Mucosa of descending colon (tissue), 3 donors: ENCODE data around the gene TCEAL1. TPM values are rescaled to one million over a fixed set of nuclear protein-coding genes. Genes with fewer than 3 reads are reported as not detected.
"Not testable (repeated sequence)": the region's sequence is repeated elsewhere in the genome, so short reads cannot be mapped to it uniquely, and the experiment has no call there.

ENCODE experiments used
- ATAC-seq: fragments of 200-7000 bp; cut with Tn5 transposase; one replicate; pipeline ENCODE4 v1.9.1; 2020; ENCODE audit warnings: mild to moderate bottlenecking, moderate library complexity
- DNase-seq, 3 donors: peaks; one replicate each; pipeline ENCODE4 v3.0.0-alpha.2; 2020
- H3K36me3 ChIP-seq: fragments of 200-600 bp; one replicate; pipeline ENCODE4 v1.8.0; 2021; ENCODE audit warnings: low read depth, mild to moderate bottlenecking
- H3K4me1 ChIP-seq: fragments of 200-600 bp; one replicate; pipeline ENCODE4 v1.8.0; 2021; ENCODE audit warnings: low read depth, mild to moderate bottlenecking
- H3K4me3 ChIP-seq: fragments of 200-600 bp; one replicate; pipeline ENCODE4 v1.8.0; 2021; ENCODE audit warnings: mild to moderate bottlenecking
- H3K9me3 ChIP-seq: fragments of 200-600 bp; one replicate; pipeline ENCODE4 v1.8.0; 2021; ENCODE audit warnings: mild to moderate bottlenecking
- intact Hi-C, 2 donors: fragments of 100-400 bp; cut with DNase I in 1 of 2; cut with micrococcal nuclease in 1 of 2; formaldehyde crosslinking; loops; one replicate each; pipeline versions ENCODE4 v1.11.0 to v1.11.1; 2022; cut with DNase I, micrococcal nuclease
- total RNA-seq, 3 donors: library from RNA; stranded (reverse); fragmentation: NEBNext Ultra II Directional in 2 of 3; extraction: Animal tissue kit (Norgen Biotek cat#: 25700) in 2 of 3; gene quantifications; one replicate each; pipeline versions ENCODE4 v1.2.1 to v1.2.4, GENCODE V29; 2021 to 2023
- TF ChIP-seq, protein P1 (sequence below): fragments of 200-600 bp; IDR thresholded peaks from one replicate; pipeline ENCODE4 v1.8.0; 2022; ENCODE audit warnings: antibody characterized with exemption, mild to moderate bottlenecking
- donor health status: DM: no; HTN: no; CAD: no; lungs with moderate emphysema.
- donor health status: DM: no; HTN: no; CAD: no.
- donor health status: DM: no; HTN: yes; CAD: no.

TCEAL1 gene
- total RNA-seq, 3 donors from 2014 or later, result 7.2 to 44.0 (median 19.3) TPM

DNA sequence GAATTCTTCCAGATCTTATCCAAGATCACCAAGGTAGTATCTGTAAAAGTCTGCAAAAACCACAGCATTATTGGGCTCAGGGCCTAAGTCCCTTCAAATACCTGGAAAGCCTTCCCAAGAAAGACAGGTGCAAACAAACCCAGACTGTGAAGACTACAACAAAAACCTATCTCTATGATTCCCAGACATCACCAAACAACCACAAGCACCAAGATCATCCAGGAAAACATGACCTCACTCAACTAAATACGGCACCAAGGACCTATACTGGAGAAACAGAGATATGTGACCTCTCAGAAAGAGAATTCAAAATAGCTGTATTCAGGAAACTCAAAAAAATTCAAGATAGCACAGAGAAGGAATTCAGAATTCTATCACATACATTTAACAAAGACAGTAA, 15.3 kb downstream of the TCEAL1 start:
- Histone ChIP-seq H3K4me3 (no peak overlapping the region), H3K4me1 (no peaks in the 10 kb centered on the region), H3K9me3 (no peaks in the 10 kb centered on the region), H3K36me3 (no peaks in the 10 kb centered on the region)
- intact Hi-C loops, result no loop called here
- no peak for ATAC-seq
- DNase-seq, result no peak
- TF ChIP-seq, protein P1, sequence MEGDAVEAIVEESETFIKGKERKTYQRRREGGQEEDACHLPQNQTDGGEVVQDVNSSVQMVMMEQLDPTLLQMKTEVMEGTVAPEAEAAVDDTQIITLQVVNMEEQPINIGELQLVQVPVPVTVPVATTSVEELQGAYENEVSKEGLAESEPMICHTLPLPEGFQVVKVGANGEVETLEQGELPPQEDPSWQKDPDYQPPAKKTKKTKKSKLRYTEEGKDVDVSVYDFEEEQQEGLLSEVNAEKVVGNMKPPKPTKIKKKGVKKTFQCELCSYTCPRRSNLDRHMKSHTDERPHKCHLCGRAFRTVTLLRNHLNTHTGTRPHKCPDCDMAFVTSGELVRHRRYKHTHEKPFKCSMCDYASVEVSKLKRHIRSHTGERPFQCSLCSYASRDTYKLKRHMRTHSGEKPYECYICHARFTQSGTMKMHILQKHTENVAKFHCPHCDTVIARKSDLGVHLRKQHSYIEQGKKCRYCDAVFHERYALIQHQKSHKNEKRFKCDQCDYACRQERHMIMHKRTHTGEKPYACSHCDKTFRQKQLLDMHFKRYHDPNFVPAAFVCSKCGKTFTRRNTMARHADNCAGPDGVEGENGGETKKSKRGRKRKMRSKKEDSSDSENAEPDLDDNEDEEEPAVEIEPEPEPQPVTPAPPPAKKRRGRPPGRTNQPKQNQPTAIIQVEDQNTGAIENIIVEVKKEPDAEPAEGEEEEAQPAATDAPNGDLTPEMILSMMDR, result no peak

DNA sequence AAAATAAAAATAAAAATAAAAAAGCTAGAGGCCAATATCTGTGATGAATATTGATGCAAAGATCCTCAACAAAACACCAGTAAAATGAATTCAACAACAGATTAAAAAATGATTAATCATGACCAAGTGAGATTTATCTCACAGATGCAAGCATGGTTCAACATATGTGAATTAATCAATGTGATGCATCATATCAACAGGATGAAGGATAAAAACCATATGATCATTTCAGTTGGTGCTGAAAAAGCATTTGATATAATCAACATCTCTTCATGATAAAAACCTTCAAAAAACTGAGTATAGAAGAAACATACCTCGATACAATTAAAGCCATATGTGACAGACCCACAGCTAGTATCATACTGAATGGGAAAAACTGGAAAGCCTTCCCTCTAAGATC, 18.9 kb downstream of the TCEAL1 start:
- no peak for DNase-seq
- Histone ChIP-seq H3K36me3 (no peaks in the 10 kb centered on the region), H3K4me3 (no peak overlapping the region), H3K4me1 (no peaks in the 10 kb centered on the region), H3K9me3 (no peaks in the 10 kb centered on the region)
- intact Hi-C loops, result no loop called here
- TF ChIP-seq, protein P1, result no peak
- ATAC-seq, result no peak

DNA sequence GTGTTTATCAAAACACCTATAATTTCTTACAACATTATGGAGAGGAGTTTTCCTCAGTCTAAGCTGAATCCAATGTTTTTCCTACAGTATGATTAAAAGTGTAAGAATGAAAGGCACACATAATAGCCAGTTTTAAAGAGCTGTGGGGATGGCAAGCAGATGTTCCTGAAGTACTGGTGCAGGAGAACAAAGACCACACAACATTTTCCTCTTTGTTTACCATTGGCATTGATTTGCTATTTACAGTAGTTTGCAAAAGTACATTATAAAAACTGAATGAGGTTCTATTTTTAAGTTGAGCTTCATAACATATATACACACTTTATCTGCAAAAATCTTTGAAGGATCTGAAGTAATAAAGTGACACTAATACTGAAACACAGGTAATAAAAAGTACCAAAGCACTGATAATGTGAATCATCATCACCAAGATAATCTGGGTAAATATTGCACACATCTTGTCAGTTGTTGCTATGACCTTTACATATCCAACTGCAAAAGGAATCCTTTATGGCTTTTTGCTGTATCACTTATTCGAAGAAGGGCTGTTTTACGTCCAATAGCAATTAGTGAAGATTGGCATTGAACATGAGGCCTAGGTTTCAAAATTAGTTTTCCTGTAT, 22.5 kb downstream of the TCEAL1 start:
- ATAC-seq (no peak), DNase-seq (no peak)
- no peak overlapping the region for H3K4me3 ChIP-seq
- no peaks in the 10 kb centered on the region for H3K4me1 ChIP-seq
- intact Hi-C loops, result no loop called here
- H3K9me3 ChIP-seq, result no peaks in the 10 kb centered on the region
- TF ChIP-seq, protein P1, result no peak
- no peaks in the 10 kb centered on the region for H3K36me3 ChIP-seq

DNA sequence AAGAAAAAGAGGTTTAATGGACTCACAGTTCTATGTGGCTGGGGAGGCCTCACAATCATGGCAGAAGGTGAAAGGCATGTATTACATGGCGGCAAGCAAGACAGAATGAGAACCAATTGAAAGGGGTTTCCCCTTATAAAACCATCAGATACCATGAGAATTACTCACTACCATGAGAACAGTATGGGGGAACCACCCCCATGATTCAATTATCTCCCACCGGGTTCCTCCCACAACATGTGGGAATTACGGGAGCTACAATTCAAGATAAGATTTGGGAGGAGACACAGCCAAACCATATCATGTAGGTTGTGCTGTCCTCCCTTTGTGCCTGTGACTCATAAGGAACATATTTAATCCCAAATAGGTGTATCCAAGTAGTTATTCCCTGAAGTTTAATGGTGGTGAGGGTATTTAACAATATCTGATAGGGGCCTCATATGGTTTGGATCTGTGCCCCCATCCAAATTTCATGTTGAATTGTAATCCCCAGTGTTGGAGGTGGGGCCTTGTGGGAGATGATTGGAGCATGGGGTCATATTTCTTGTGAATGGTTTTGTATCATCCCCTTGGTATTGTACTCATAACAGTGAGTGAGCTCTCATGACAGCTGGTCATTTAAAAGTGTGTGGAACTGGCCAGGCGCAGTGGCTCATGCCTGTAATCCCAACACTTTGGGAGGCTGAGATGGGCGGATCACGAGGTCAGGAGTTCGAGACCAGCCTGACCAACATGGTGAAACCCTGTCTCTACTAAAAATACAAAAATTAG, 26.6 kb downstream of the TCEAL1 start:
- DNase-seq, H3K36me3 ChIP-seq, H3K4me1 ChIP-seq, H3K4me3 ChIP-seq, H3K9me3 ChIP-seq, intact Hi-C loops, ATAC-seq: not testable (repeated sequence)

DNA sequence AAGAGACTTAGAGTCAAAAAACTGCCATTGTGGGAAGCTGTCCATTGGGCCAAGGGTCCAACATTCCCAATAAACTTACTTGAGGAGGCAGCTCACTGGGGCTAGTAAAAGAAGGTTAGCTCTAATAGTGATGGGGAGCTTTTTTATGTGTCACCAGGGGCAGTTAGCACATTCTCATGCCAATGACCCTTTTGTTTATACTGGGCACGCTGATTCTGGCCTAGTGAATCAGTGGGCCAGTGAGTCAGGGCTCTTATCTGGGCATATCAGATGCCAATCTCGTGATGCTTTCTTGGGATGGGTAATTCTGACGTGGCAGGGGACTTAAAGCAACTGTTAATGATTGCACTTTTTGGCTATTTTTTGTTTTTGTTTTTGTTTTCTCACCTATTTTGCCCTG, 27.8 kb downstream of the TCEAL1 start:
- intact Hi-C loops, result no loop called here
- no peaks in the 10 kb centered on the region for H3K9me3 ChIP-seq
- no peak overlapping the region for H3K4me3 ChIP-seq
- DNase-seq, result no peak
- H3K4me1 ChIP-seq, result no peaks in the 10 kb centered on the region
- no peak for ATAC-seq
- TF ChIP-seq, protein P1, result no peak
- H3K36me3 ChIP-seq, result no peaks in the 10 kb centered on the region

DNA sequence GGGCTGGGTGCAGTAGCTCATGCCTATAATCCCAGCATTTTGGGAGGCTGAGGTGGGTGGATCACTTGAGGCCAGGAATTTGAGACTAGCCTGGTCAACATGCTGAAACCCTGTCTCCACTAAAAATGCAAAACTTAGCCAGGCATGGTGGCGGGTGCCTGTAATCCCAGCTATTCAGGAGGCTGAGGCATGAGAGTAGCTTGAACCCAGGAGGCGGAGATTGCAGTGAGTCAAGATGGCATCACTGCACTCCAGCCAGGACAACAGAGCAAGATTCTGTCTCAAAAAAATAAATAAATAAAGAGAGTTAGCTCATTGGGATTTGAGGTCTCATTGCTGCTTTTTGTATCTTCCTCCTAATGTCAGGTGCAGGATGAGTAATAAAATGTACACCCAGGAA, 28.3 kb downstream of the TCEAL1 start:
- intact Hi-C loops, H3K4me3 ChIP-seq, DNase-seq, H3K9me3 ChIP-seq, H3K4me1 ChIP-seq, ATAC-seq, H3K36me3 ChIP-seq: not testable (repeated sequence)
